Measurements from ENCODE around the gene USP13. TPM values are rescaled to one million over a fixed set of nuclear protein-coding genes. Genes with fewer than 3 reads are reported as not detected.

Gene USP13
- total and polyA plus RNA-seq, 2 of the 4 experiments (the other 2 are of a cell fraction) = 9.2 to 18.1 TPM

DNA sequence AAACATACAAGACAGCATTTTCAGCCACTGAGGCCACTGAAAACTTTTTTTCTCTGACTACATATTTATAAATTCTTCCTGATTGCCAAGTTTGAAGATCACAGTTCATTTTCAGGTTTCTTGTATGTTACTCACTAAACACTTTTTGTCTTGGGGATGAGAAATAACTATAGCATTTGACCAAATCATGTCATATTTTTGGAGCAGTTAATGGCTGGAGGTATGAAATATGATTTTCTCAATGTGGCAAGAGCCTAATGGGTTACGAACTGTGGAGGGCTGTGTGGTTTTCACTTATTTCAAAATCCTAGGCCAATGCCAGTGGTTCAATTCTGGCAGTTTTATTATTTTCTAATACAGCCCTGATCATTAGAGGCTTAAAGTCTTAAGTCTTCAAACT, 64.4 kb downstream of the USP13 start:
- H3K27ac ChIP-seq (ENCODE audit: insufficient read depth, low read length) = peak overlapping the region; percentile 38; the same call in 1 of the 2 replicates
- intact Hi-C loops (cut with micrococcal nuclease) (no loop called here), dilution Hi-C loops (cut with HindIII; ENCODE audit: low sequenced_read_pairs, unreplicated experiment) (no loop called here), in situ Hi-C loops (cut with MboI; ENCODE audit: low sequenced_read_pairs) (no loop called here)
- POLR2A ChIA-PET (ENCODE audit: unreplicated experiment) = no interaction called here
- no peak overlapping the region for H3K4me3 ChIP-seq (ENCODE audit: insufficient read depth, low read depth, low read length)
- no peak overlapping the region for H4K91ac ChIP-seq (ENCODE audit: insufficient read depth, low read depth, low read length)
- H3K9ac ChIP-seq (ENCODE audit: low read depth, low read length) = no peak overlapping the region
- no peak overlapping the region; the same call in 1 of the 2 replicates for H3K56ac ChIP-seq (ENCODE audit: extremely low read depth, insufficient read depth, low read length)
- H2BK120ac ChIP-seq (ENCODE audit: low read depth, low read length) = peak overlapping the region; percentile 22; the same call in 1 of the 2 replicates
- H3K23ac ChIP-seq (ENCODE audit: low read depth, low read length) = peak overlapping the region; percentile 30; the same call in 1 of the 2 replicates
- H2BK15ac ChIP-seq (ENCODE audit: low read depth, low read length) = no peak overlapping the region; the same call in 2 of the 3 replicates
- no CpG with 5 or more reads among the region's 1 CpG for WGBS, 2 experiments (ENCODE audit: extremely low coverage in 2 of 2, insufficient read length in 1 of 2)
- BruUV-seq (replicated peaks) = no TSS peak
- 0 out of 2 replicates have a peak overlapping the region, but pooled peaks have one; percentile 5 for H3K14ac ChIP-seq (replicated peaks; ENCODE audit: low read depth, low read length)
- H3K79me1 ChIP-seq (ENCODE audit: low read depth in 1 of 2, low read length in 2 of 2) = peaks cover 15 to 45% of the 10 kb centered on the region in 2 experiments
- no peaks in the 10 kb centered on the region for H3K27me3 ChIP-seq (ENCODE audit: control insufficient read depth, insufficient read depth, low read length)
- CTCF ChIA-PET = no interaction called here
- H3K36me3 ChIP-seq (ENCODE audit: control insufficient read depth, insufficient read depth, low read length) = peaks cover 2% of the 10 kb centered on the region; the same call in 1 of the 2 replicates
- no peak overlapping the region for H2AK9ac ChIP-seq (replicated peaks; ENCODE audit: low read depth, low read length, poor library complexity)
- H2BK5ac ChIP-seq (ENCODE audit: low read depth, low read length, poor library complexity, severe bottlenecking) = peak overlapping the region; percentile 74
- ATAC-seq (ENCODE audit: low read depth) (no peak), DNase-seq (no peak)
- TF ChIP-seq POLR2A (IDR thresholded peaks at IDR 0.05; ENCODE audit: low read depth, low read length) (no peak), MXI1 (IDR thresholded peaks at IDR 0.05; ENCODE audit: borderline replicate concordance, low read depth, low read length) (no peak), BHLHE40 (IDR thresholded peaks at IDR 0.05; ENCODE audit: low read depth, low read length) (no peak), USF2 (IDR thresholded peaks at IDR 0.05; ENCODE audit: low read depth, low read length) (no peak), RAD21 (IDR thresholded peaks at IDR 0.05; ENCODE audit: low read length) (no peak), FOS (IDR thresholded peaks at IDR 0.05; ENCODE audit: low read depth, low read length) (no peak), CTCF (conservative IDR thresholded peaks at IDR 0.05; ENCODE audit: low read depth, low read length) (no peak), RFX5 (IDR thresholded peaks at IDR 0.05; ENCODE audit: low read depth, low read length) (no peak), SMC3 (IDR thresholded peaks at IDR 0.05; ENCODE audit: low read depth, low read length) (no peak), CEBPB (IDR thresholded peaks at IDR 0.05; ENCODE audit: low read depth, low read length) (no peak), CHD1 (IDR thresholded peaks at IDR 0.05; ENCODE audit: low read depth, low read length) (no peak), MAZ (IDR thresholded peaks at IDR 0.05; ENCODE audit: borderline replicate concordance, low read depth, low read length) (no peak), RCOR1 (IDR thresholded peaks at IDR 0.05; ENCODE audit: insufficient replicate concordance, low read length) (no peak)
- peak overlapping the region; percentile 44; the same call in 1 of the 2 replicates for H3K4ac ChIP-seq (ENCODE audit: low read depth, low read length)
- no peaks in the 10 kb centered on the region for H3K9me3 ChIP-seq (ENCODE audit: control insufficient read depth, insufficient read depth, low read length)
- H2AK5ac ChIP-seq (ENCODE audit: low read depth, low read length) = no peak overlapping the region; the same call in 1 of the 2 replicates
- H3K18ac ChIP-seq (ENCODE audit: low read depth, low read length) = peak overlapping the region; percentile 2; the same call in 1 of the 2 replicates
- H2AFZ ChIP-seq (replicated peaks; ENCODE audit: low read length, poor library complexity) = no peak overlapping the region
- no peaks in the 10 kb centered on the region for H4K20me1 ChIP-seq (ENCODE audit: insufficient read depth, low read length)
- peaks cover 20% of the 10 kb centered on the region for H3K4me1 ChIP-seq (ENCODE audit: control insufficient read depth, insufficient read depth, low read length)
- no peak overlapping the region for H2BK20ac ChIP-seq (ENCODE audit: low read depth, low read length)
- peak overlapping the region in 1 of 2 experiments; percentile 22; a peak in 2 of 4 replicates for H4K8ac ChIP-seq (ENCODE audit: low read depth in 2 of 2, low read length in 2 of 2)
- peak overlapping the region; percentile 34; the same call in 1 of the 2 replicates for H3K4me2 ChIP-seq (ENCODE audit: low read depth, low read length)
- H4K5ac ChIP-seq (ENCODE audit: low read depth, low read length) = 0 out of 2 replicates have a peak overlapping the region, but pooled peaks have one; percentile 28
- peaks cover 10% of the 10 kb centered on the region for H3K9me1 ChIP-seq (ENCODE audit: insufficient read depth, low read length)
